Measurements from ENCODE around the gene CHID1.
A peak's percentile ranks its signal among the peaks of the same experiment; 100 is the strongest.

Gene CHID1

DNA sequence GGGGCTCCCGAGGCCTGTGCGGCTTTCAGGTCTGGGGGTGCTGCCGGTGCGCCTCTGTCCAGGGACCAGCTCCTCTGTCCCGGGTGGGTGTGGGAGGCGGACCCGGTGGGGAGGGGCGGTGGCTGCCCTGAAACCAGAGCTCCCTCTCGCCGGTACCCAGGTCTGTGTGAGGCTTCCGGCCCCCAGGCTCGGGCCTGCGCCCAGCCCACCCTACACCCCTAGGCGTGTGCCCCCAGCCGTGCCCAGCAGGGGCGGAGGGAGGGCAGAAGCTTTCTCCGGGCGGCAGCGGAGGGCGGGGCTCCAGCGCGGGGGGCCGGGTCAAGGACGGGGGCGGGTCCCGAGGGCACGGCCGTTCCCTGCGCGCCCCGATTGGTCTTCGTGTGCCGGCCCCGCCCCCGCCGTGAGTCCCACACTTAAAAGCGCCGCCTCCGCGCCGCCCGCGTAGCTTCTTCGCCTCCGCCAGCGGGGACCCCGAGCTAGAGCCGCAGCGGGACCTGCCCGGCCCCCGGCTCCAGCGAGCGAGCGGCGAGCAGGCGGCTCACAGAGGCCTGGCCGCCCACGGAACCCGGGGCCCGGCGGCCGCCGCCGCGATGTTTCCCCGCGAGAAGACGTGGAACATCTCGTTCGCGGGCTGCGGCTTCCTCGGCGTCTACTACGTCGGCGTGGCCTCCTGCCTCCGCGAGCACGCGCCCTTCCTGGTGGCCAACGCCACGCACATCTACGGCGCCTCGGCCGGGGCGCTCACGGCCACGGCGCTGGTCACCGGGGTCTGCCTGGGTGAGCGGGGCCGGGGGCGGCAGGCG, 91.3 kb downstream of the CHID1 start:
- DNase-seq, result peak; percentile 92

DNA sequence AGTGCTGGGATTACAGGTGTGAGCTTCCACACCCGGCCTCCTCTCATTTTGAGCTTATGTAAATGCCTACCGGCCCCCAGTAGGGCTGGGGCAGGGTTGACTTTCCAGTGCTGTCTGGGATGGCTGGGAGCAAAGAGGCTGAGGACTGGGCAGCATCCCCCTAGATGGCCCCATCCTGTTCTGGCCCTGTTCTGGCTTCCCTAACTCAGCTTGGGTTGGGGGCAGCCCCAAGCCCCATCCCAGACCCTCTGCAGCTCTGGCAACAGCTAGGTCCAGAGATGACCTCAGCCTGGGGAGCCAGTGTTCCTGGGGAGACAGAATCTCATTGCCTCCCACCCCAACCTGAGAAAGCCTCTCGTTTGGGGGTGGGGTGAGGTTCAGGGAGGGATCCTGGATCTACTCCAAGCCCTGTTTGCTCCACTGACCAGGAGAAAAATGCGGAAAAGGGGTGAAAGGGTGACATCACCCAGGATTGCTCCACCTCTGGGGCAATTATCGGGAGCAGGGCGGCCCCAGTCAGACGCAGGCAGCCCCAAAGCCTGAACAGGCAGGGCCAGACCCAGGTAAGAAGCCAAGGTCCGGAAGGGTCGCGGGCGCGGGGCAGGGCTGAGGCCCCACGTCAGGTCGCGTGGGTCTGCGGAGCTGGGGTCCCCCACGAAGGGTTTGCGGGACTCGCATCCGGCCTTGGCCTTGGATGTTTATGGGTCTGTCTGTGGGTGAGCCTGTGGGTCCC, 92.0 kb downstream of the CHID1 start, which contains the start of gene PNPLA2:
Gene PNPLA2 (plus strand): TSS at position 519 of the 733 bp plus-strand sequence. CDS start 805 bp downstream, outside the sequence.
- DNase-seq, result no peak

Measured in activated T-cell treated with anti-CD3 and anti-CD28 coated beads, Interleukin-2, amount 50 U/mL, for 1 hour (primary cell).